Hematopoietic multipotent progenitor cell treated with erythropoietin and hydrocortisone succinate and interleukin-3 and kit ligand, for 8 days (in vitro differentiated cells): Measurements from ENCODE around the gene RPL10.

Source experiments
- DNase-seq: peaks from one replicate; pipeline ENCODE4 v3.0.0-alpha.2; 2015

Gene RPL10

DNA sequence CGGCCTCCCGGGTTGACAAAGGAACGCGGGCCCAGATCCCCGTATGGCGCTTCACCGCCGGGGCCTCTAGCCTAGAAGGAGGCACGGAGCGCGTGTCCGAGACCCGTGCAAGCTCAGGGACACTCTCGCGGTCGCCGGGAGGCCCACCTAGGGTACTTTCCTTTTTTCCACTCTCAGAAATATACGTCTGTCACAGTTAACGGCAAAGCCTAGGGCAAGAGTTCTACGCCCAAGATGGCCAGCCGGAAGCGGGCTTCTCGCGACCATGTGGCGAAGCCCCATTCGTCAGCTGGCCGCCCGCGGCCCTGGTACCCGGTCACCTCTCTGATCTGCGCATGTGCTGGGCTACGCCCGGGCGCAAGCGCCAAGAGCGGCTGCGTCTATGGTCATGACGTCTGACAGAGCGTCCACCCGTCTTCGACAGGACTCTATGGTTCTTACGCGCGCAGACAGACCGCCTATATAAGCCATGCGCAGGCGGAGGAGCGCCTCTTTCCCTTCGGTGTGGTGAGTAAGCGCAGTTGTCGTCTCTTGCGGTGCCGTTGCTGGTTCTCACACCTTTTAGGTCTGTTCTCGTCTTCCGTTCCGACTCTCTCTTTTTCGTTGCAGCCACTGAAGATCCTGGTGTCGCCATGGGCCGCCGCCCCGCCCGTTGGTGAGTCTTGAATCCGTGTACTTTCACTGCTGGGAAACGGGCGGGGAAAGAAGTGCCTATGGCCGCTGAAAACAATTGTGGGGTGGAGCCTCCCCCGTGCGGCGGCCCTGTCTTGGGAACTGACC, at the start of gene RPL10:
TSS of gene RPL10 (plus strand) at position 490 of the 780 bp plus-strand sequence. CDS start at position 633, 143 bp downstream.
- peak; percentile 95 for DNase-seq

DNA sequence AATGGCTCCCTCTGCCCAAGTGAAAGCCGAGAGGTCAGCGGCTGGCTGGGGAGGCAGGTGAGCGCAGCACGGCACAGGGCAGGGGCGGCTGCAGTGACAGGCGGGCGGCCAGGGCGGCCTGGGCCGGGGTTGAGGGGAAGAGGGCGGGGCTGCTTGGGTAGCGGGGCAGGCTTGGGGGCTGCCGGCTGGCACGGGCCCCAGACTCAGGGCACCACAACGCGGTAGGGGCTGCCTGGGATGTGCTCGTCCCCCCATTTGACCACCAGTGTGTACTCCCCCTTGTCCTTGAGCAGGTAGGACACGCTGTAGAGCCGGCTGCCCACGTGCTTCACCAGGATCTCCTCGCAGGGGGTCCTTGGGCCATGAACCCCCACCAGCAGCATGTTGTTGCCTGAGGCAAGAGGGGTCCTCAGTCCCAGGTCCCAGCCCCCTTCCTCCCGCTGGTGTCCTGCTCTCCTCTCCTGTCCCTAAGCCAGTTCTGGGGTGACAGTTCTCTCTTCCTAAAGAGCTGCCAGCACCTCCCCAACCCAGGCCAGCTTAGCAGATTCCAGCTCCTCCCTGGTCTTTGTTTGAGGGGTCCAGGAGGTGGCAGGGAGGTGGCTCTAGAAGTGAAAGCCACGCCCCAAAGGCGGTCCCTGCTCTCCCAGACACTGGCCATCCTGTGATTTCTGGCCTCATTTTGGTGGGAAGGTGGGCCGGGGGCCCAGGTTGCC, 49.4 kb upstream of the RPL10 start:
- DNase-seq: no peak

DNA sequence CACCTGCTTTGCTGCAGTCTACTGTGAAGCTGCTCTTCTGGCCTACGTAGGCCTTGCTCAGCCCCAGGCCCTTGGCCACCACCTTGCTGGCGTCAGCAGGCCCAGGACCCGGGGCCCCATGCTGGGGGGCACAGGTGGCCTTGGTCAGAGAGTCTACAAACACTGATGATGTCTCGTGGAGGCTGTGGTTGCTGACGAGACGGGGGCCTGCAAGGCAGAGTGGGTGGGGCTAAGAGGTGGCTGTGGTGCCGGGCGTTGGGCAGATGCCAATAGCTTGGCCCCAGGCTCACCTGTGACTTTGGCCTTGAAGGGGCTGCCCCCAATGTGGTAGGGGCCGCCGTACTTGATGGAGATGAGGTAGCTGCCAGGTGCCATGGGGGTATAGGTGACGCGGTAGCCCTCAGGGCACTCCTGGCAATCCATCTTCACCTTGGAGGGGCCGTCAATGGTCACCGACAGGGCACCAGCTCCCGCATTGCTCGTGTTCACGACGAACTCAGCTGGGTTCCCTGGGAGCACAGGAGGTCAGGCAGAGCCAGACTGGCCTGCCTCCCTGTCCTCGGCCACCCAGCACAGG, 48.7 kb upstream of the RPL10 start:
- no peak for DNase-seq

DNA sequence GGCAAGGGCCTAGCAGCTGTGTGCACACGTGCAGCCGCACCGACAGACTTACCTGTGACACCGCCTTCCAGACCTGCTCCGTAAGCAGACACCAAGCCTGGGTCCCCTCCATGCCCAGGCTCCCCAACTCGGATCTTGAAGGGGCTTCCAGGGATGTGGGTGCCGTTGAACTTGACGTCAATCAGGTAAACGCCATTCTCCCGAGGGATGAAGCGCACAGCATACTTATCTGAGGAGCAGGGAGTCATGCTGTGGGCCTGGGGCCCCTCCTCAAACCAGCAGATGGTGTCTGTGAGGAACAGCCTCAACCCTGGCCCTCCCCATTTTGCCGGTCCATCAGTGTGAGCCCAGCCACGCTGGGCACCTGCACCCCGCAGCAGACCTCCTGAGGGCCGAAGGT, 48.2 kb upstream of the RPL10 start:
- DNase-seq: no peak

DNA sequence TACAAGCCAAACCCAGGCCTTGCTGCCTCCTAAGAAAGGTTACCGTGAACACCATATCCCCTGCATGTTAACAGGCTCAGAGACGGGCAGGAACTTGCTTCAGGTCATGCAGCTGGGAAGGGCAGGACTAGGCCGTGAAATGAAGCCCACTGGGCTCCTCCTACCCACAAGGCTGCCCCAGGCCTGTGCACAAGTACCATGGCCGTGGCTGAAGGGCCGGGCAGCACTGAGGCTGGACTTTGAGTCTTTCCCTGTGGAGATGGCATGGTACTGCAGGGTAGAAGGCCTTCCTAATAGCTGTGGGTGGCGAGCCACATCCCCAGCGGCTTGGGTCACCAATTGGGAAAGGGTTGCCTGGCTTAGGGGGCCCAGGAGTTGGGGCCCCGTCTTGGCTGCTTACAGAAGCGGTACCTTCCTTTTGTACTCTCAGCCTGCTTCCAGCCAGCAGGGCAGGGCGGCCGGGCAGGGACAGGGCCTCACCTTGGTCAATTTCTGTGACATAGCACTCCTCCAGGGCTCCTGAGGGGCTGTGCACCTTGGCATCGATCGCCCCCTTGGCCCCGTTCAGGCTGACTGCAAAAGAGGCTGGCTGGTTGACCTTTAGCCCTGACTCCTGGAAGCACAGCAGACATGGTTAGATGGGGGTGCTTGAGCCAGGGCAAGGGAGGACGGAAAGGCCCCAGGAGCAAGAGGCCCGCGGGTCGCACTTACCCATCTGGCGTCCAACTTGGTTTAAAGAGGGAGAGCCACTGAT, 47.6 kb upstream of the RPL10 start:
- DNase-seq: no peak

DNA sequence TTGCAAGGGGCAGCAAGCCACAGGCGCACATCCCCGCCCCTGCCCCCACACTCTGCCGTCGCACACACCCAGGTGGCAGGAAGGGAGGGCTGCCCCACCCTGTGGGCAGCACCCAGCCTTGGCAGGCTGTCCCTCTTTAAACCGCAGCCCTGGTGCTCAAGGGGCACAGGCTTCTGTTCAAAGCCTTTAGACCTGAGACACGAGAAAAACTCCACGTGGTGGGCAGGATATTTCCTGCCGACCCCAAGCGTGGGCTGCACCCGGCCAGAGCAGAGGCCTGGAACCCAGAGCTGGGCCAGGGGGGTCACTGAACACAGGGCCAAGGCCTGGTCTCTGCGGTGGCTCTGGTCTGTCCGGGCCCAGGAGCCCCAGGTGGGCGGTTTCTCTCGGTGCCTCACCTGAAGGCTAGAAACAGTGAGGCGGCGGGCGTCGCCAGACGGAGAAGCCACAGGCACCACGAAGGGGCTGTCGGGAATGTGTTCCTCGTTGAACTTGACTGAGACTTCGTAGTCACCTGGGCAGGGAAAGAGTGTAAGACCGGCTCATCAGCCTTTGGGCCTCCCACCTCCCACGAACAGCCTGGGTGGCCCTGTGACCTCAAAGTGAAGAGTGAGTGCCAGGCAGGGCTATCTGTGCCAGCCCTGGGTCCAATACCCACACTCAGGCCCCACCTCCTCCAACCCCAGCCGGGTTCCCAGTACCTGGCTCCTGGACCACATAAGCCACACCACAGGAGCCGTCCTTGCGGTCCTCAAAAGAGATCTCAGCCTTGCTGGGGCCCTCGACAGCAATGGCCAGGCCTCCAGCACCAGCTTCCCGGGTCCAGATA, 46.8 kb upstream of the RPL10 start:
- DNase-seq: peak; percentile 45

DNA sequence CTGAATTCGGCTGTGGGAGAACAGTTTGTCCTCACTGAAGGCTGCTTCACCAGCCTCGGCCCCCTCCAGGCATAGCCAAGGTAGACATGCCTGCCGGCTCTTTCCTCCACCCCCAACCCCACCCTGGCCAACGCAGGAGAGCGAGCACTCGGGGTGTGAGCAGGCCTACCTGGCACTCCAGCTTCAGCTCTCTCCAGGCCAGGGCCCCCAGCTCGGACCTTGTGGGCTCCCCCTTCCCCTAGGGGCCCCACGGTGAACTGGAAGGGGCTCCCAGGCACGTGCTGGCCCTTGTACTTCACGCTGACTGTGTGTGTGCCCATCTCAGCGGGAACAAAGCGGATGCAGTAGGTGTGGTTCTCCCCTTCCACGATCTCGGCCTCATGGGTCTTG, 46.2 kb upstream of the RPL10 start:
- DNase-seq: no peak

DNA sequence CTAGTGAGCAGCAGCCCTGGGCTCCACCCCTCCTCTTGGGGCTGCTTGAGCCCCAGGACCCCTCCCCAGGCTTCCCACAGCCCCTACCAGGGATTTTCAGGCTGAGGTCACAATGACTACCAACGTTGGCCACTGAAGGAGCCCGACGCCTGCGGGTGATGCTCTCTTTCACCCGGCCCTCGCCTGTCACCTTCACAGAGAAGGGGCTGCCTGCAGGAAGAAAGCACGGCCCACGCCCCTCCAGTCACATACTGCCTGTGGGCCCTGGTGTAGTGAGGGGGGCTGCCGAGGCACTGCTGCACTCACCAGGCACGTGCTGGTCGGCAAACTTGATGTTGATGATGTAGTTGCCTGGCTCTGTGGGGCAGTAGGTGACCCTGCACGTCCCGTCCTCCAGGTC, 45.7 kb upstream of the RPL10 start:
- DNase-seq: no peak

DNA sequence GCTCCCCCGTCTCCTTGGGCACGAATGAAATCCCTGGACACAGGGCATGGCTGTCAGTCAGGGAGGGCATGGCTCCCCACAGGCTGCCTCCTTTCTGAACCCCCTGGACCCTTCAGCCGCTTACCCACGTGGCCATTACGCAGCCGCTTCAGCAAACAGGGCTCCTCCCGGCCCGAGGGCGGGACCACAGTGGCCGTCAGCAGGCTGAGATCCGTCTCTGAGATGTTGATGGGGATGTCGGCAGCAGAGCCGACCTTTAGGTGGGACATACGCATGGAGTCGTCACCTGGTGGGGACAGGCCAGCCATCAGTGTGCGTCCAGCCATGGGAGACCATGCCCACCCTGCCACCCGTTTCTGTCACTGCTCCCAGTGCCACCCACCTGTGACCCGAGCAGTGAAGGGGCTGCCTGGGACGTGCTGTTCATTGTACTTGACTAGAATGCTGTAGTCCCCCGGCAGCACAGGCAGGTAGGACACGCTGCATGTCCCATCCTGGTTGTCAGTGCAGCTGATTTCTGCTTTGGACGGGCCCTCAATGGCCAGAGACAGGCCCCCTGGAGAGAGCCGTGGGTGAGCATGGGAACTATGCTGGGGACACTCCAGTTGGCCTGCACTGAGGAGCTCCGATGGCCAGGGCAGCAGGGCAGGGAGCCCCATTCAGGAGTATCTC, 44.9 kb upstream of the RPL10 start:
- no peak for DNase-seq

DNA sequence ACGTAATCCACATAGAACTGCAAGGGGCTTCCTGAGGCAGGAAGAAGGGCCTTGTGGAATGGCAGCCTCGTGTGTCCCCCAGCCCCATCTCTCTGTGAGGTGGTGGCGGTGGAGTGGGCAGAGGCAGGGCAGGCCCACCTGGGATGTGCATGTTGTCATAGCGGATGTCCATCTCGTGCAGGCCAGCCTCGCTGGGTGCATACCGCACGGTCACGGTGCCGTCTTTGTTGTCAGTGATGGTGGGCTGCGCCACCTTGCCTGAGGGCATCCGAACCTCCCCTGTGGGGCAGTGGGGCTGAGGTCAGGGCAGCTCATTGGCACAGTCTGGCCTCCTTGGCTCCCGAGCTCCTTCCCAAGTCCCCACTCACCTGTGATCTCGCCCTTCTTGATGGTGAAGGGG, 44.2 kb upstream of the RPL10 start:
- no peak for DNase-seq

DNA sequence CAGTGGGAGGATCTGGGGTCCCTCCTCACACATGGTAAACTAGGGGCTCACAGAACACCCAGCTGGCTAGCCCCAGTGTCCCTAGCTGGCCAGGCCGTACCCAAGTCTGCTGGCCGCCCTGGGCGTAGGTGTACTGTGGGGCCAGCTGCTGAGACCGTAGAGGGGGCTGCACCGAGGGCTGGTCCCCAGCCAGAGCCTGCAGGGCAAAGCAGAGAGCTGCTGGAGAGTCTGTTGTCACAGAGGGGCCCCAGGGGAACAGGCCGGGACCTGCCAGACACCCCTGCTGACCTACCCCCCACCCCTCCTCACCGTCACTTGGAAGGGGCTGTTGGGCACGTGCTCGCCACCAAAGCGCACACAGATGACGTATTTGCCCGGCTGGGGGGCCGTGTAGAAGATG, 43.7 kb upstream of the RPL10 start:
- DNase-seq: no peak

DNA sequence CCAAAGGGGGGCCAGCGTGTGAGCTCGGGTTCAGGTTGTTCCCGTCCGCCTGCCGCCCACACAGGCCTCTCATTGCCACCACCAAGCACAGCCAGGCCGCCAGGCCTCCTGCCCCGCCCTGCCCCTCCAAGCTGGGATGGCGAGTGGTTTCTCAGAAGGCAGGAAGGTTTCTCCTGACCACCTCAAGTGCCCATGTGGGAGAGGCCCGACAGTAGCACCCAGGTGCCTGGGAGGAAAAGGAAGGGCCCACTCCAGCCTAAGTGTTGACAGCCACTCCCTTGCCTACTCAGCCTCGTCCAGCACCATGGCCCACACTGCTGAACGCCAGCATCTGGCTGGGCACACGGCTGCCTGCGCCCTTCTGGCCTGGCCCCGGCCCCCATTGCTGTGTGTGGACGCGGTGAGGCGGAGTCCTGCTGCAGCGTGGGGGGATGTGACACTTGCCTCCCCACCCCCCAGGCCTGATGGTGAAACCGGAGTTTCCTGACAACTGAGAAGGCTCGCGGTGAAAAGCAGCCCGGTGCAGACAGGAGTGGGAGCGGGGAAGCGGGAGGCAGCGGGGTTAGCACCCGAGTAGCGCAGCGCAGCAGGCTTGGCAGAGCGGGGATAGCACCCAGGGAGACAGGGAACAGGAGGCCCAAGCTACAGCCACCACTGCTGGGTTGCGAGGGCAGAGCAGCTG, 42.9 kb upstream of the RPL10 start:
- DNase-seq: no peak

DNA sequence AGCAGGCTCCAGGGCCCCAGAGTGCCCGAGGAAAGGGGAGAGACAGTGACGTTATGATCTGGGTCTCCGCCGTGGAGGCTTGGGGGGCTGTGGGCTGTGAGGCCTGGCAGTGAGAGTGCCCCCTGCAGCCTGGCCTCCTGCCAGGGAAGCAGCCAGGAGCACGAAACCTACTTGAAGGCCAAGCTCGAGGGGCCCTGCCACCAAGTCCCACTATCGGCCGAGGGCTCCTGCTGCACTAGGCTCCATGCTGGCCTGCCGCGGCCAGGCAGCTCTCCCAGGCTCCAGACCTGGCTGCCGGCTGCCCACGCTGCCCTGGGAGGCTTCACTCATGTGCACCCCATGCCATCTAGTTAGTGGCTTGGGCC, 42.4 kb upstream of the RPL10 start:
- no peak for DNase-seq

DNA sequence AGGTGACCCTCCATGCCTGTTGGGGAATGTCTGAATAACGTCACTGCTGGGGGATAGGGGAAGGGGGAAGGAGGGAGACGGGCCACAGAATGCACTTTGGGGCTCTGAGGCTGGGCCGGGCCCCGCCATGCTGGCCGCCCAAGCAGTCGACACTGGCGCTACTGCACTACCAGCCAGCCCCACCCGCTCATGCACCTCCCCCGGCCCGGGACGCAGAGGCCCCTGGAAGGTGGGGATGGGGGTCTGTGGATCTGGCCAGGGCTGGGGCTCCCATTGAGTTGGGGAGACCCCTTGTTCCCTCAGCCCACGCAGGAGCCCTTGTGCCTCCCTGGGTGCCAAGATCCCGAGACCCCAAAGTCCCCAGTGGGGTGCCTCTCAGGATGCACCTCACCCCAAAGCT, 41.6 kb upstream of the RPL10 start:
- DNase-seq: no peak

DNA sequence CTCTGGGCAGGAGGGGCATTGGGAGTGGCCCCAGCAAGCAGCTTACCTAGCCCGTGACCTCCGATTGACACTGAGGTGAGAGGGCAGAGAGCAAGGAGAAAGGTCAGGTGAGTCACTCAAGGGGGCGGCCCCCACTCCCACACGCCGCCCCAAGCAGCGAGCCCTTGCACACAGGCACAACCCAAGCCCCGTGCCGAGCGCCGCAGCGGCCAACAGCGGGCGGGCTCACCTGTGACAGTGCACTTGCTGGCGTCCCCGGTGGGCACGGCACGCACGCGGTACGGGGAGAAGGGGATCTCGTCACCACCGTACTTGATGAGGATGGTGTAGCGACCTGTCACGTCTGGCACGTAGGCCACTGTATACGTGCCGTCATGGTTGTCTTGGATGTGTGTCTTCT, 41.0 kb upstream of the RPL10 start:
- DNase-seq: no peak

DNA sequence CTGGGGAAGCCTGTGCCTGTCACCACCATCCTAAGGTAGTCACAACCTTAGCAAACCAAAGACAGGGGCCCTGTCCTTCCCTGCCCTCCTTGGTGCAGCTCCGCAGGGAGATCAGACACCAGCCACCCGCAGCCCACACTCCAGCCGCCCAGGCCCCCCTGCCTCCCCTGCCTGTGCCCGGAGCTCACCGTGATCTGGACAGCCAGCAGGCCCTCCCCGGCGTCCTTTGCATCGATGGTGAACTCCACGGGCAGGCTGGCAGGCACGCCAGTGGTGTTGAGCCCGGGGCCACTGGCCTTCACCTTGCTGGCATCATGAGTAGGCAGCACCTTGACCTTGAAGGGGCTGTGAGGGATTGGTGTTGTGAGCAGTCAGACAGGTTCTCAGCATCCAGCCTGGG, 40.2 kb upstream of the RPL10 start:
- DNase-seq: no peak

DNA sequence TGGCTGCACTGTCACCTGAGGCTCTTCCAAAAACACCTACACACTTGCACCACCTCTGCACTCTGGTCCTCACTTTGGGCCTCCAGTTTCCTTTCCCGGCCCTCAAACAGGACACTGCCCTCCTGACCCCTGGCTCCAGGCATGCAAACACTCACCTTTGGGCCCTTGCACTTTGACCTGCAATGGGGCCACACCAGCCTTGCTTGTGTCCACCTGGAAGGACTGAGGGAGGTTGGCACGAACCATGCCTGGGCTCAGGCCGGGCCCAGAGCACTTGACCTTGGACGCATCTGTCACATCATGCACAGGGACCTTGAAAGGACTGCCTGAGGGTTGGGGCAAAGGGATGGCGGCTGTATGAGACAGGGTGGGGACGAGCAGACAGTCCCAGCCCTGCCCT, 39.3 kb upstream of the RPL10 start:
- DNase-seq: no peak

DNA sequence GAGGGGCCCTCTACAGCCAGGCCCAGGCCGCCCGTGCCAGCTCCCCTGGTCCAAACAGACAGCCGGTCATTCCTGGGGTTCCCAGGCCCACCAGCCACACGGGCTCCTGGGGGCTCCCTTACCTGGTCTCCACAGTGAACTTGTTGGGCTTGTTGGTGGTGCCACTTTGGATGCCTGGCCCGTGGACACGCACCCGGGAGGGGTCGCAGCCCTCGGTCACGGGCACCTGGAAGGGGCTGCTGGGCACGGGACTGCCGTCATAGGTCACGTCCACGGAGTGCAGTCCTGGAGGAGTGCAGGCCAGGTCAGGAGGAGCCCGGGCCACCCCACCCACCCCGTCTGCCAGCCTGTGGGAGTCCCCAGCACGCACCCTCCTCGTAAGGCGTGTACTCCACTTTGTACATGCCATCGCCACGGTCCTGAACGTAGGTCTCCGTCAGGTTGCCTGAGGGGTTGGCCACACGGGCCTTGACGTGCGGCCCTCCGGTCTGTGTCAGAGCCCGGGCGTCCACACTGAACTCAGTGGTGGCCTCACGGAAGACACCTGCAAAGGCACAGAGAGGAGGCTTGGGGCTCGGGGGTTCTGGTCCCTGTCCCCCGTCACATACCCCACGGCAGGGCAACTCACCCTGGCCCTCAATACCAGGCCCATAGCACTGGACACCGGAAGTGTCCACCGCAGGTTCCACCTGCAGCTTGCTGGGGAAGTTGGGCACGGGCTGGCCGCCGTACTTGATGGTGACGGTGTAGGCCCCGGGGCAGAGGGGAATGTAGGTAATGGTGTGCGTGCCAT, 38.6 kb upstream of the RPL10 start:
- DNase-seq: no peak

DNA sequence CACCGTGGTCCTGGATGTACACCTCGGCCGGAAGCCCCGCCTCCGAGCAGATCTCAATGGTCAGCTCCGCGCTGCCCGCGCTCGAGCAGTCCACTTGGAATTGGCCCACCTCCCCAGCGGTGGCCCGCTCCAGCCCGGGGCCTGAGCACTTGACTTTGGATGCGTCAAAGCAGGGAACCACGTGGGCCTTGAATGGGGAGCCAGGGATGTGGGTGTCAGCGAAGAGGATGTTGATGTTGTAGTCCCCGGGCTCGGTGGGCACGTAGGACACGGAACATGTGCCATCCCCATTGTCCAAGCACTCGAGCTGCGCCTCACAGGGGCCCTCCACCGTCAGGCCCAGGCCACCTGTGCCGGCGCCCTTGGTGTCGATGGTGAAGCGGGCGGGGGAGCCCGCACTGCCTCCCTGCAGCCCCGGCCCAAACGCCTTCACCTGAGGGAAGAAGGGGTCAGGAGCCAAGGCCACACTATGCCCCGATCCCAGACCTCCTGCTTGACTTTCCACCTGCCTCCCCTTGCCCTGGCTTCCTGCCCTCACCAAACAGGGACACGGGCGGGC, 37.9 kb upstream of the RPL10 start:
- no peak for DNase-seq

DNA sequence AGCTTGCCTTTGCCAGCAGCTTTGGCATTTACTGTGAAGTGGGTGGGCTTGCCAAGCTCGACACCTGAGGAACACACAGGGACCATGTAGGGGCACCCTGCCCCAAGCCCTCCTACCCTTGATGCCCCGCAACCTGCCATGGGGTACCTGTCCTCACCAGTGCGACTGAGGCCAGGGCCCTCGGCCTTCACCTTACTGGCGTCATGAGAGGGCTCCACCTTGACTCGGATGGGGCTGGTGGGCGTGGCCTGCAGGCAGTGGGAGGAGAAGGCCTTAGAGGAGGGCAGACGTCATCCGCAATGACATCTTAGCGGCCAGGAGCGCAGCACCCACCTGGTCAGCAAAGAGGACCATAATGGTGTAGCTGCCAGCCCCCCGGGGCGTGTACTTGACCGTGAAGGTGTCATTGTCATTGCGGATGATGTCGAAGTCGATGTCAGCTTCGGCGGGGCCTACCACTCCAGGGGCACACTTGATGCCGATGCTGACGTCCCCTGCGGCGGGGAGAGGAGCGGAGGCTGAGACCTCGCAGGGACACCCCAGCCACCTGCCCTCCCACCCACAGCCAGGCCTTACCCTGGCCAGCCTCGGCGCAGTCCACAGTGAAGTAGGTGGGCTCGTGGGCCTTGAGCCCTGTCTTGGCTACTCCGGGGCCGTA, 36.0 kb upstream of the RPL10 start:
- no peak for DNase-seq
